ENCODE data around the gene COL4A1. TPM values are rescaled to one million over a fixed set of nuclear protein-coding genes. Genes with fewer than 3 reads are reported as not detected.
"Not testable (repeated sequence)": the region's sequence is repeated elsewhere in the genome, so short reads cannot be mapped to it uniquely, and the experiment has no call there.

Gene COL4A1
- total RNA-seq, 3 donors from 2014 or later = 118 to 1,008 (median 370) TPM

- Histone ChIP-seq H3K9me3 (no peaks in the 10 kb centered on the region), H3K4me3 (no peak overlapping the region), H3K4me1 (no peaks in the 10 kb centered on the region), H3K27me3 (peaks cover 0 to 7% of the 10 kb centered on the region in 2 donors), H3K27ac (no peak overlapping the region), H3K36me3 (no peaks in the 10 kb centered on the region)
- peak in 1 of 2 donors; percentile 14 for DNase-seq (ENCODE audit: low spot score in 2 of 2)
- intact Hi-C loops (cut with DNase I; ENCODE audit: low total_unique reads) = no loop called here
- TF ChIP-seq CTCF (IDR thresholded peaks at IDR 0.05) (no peak), POLR2A (IDR thresholded peaks at IDR 0.05) (no peak), POLR2AphosphoS5 (IDR thresholded peaks at IDR 0.05) (no peak)
Measured at GRCh38 chr13:110314516-110315245, 7.7 kb upstream of the COL4A1 start.

GRCh38 chr13:110313733-110314132 is 6.8 kb upstream of the COL4A1 start:
- intact Hi-C loops (cut with DNase I; ENCODE audit: low total_unique reads); H3K9me3 ChIP-seq; H3K36me3 ChIP-seq; H3K27ac ChIP-seq; H3K27me3 ChIP-seq; H3K4me1 ChIP-seq: not testable (repeated sequence)
- DNase-seq (ENCODE audit: low spot score in 2 of 2) = peak in 1 of 2 donors; percentile 14
- H3K4me3 ChIP-seq = peak overlapping the region in 1 of 3 donors; percentile 33

GRCh38 chr13:110313261-110313660 is 6.3 kb upstream of the COL4A1 start:
- intact Hi-C loops (cut with DNase I; ENCODE audit: low total_unique reads) = not testable (repeated sequence)

GRCh38 chr13:110312339-110313031 is 5.5 kb upstream of the COL4A1 start:
- DNase-seq (ENCODE audit: low spot score in 2 of 2) = peak in 1 of 2 donors; percentile 17
- no peak for TF ChIP-seq POLR2A (IDR thresholded peaks at IDR 0.05)
- TF ChIP-seq POLR2AphosphoS5 (IDR thresholded peaks at IDR 0.05) = peak in 1 of 3 donors; percentile 22
- TF ChIP-seq CTCF (IDR thresholded peaks at IDR 0.05) = no peak
- H3K4me3 ChIP-seq = peak overlapping the region; percentile 3 to 96 (median 20)
- H3K4me1 ChIP-seq = no peaks in the 10 kb centered on the region
- peaks cover 0 to 7% of the 10 kb centered on the region in 2 donors for H3K27me3 ChIP-seq
- intact Hi-C loops (cut with DNase I; ENCODE audit: low total_unique reads) = no loop called here
- no peaks in the 10 kb centered on the region for H3K36me3 ChIP-seq
- no peaks in the 10 kb centered on the region for H3K9me3 ChIP-seq
- H3K27ac ChIP-seq = peak overlapping the region in 1 of 2 donors; percentile 96

More at GRCh38 chr13:110313261-110313660, 6.3 kb upstream of the COL4A1 start:
- not testable (repeated sequence) for H3K27ac ChIP-seq, H3K4me1 ChIP-seq, H3K36me3 ChIP-seq, H3K27me3 ChIP-seq, H3K9me3 ChIP-seq
- H3K4me3 ChIP-seq = peak overlapping the region in 1 of 3 donors; percentile 96
- DNase-seq (ENCODE audit: low spot score in 2 of 2) = peak in 1 of 2 donors; percentile 2

GRCh38 chr13:110311443-110312338 is 4.7 kb upstream of the COL4A1 start:
- no peaks in the 10 kb centered on the region for H3K36me3 ChIP-seq
- intact Hi-C loops (cut with DNase I; ENCODE audit: low total_unique reads) = no loop called here
- peaks cover 0 to 2% of the 10 kb centered on the region in 2 donors for H3K4me1 ChIP-seq
- peaks cover 0 to 14% of the 10 kb centered on the region in 2 donors for H3K27me3 ChIP-seq
- H3K4me3 ChIP-seq = peak overlapping the region; percentile 3 to 96 (median 20)
- no peaks in the 10 kb centered on the region for H3K9me3 ChIP-seq
- DNase-seq (ENCODE audit: low spot score in 2 of 2) = peak in 1 of 2 donors; percentile 15
- no peak for TF ChIP-seq POLR2A (IDR thresholded peaks at IDR 0.05)
- H3K27ac ChIP-seq = peak overlapping the region; percentile 34 to 96
